ENCODE measurements around the gene STX1B.
"Not testable (repeated sequence)": the region's sequence is repeated elsewhere in the genome, so short reads cannot be mapped to it uniquely, and the experiment has no call there.

The STX1B gene

DNA sequence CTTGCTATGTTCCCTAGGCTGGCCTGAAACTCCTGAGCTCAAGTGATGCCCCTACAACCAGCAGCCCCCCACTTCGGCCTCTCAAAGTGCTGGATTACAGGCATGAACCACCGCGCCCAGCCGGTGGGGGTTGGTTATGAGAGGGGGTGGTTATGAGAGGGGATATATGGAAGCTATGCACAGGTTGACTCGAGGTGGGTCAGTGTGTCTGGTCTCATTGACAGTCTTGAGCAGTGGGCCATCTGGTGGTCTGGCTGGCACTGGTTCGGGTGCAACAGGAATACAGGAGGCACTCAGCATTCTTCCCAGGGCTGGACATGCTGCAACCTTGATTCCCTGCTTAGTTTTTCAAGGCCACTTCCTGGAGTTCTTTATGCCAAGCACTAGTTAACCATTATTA lies 5.6 kb upstream of the STX1B start:
- in situ Hi-C loops (cut with HindIII; ENCODE audit: low sequenced_read_pairs): no loop called here
- TF ChIP-seq, protein P1, sequence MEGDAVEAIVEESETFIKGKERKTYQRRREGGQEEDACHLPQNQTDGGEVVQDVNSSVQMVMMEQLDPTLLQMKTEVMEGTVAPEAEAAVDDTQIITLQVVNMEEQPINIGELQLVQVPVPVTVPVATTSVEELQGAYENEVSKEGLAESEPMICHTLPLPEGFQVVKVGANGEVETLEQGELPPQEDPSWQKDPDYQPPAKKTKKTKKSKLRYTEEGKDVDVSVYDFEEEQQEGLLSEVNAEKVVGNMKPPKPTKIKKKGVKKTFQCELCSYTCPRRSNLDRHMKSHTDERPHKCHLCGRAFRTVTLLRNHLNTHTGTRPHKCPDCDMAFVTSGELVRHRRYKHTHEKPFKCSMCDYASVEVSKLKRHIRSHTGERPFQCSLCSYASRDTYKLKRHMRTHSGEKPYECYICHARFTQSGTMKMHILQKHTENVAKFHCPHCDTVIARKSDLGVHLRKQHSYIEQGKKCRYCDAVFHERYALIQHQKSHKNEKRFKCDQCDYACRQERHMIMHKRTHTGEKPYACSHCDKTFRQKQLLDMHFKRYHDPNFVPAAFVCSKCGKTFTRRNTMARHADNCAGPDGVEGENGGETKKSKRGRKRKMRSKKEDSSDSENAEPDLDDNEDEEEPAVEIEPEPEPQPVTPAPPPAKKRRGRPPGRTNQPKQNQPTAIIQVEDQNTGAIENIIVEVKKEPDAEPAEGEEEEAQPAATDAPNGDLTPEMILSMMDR (IDR thresholded peaks at IDR 0.05; ENCODE audit: low read depth, low read length, missing control alignments): no peak

GRCh38 chr16:31013292-31013691 lies 2.9 kb upstream of the STX1B start:
- DNase-seq (ENCODE audit: low read depth); in situ Hi-C loops (cut with HindIII; ENCODE audit: low sequenced_read_pairs); H3K4me3 ChIP-seq (ENCODE audit: low read depth, low read length): not testable (repeated sequence)

More for the DNA sequence above, 5.6 kb upstream of the STX1B start:
- DNase-seq (ENCODE audit: low read depth): no peak
- no peak overlapping the region for H3K4me3 ChIP-seq (ENCODE audit: low read depth, low read length)

DNA sequence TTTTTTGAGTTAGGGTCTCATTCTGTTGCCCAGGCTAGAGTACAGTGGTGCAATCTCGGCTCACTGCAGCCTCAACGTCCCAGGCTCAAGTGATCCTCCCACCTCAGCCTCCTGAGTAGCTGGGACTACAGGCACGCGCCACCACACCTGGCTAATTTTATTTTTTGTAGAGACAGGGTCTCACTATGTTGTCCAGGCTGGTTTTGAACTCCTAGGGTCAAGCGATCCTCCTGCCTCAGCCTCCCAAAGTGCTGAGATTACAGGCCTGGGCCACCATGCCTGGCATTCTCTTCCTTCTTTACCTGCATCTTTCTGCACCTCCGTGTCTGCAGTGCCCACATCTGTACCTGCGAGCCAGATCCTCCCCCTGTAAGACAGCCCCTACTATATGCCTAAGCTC lies 1.4 kb upstream of the STX1B start:
- in situ Hi-C loops (cut with HindIII; ENCODE audit: low sequenced_read_pairs); H3K4me3 ChIP-seq (ENCODE audit: low read depth, low read length); DNase-seq (ENCODE audit: low read depth): not testable (repeated sequence)

DNA sequence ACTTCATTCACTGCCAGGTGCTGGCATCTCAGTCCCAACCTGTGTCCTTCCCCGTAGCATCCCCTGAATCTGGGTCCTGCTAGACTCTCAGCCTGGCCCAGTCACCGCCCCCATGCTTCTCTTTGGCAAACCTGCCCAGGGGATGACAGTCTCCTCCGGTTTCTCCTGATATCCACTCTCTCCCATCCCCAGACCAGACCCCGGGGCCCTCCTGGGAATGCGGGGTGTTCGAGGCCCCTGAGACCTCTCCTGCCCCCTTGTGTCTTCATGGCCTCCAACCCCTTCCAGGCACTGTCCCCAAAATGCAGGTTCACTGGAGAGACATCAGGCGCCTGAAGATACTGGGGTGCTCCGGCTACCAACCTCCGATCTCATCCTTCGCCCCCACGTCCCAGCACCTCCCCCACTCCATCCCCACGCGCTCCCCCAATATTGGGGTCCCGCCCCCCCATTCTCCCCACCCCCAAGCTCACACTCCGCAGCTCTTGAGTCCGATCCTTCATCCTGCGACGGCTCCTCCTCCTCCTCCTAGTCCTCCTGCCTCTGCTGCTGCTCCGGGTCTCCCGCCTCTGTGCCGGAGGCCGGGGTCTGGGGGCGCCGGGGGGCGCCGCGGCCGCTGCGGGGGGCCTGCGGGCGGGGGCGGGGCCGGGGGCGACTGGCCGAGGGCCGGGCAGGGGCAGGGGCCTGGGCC lies 399 bp downstream of the STX1B start:
- H3K4me3 ChIP-seq (ENCODE audit: low read depth, low read length): peak overlapping the region; percentile 51
- no peak for DNase-seq (ENCODE audit: low read depth)
- TF ChIP-seq, protein P1 (IDR thresholded peaks at IDR 0.05; ENCODE audit: low read depth, low read length, missing control alignments): peak; percentile 4
- in situ Hi-C loops (cut with HindIII; ENCODE audit: low sequenced_read_pairs): no loop called here

DNA sequence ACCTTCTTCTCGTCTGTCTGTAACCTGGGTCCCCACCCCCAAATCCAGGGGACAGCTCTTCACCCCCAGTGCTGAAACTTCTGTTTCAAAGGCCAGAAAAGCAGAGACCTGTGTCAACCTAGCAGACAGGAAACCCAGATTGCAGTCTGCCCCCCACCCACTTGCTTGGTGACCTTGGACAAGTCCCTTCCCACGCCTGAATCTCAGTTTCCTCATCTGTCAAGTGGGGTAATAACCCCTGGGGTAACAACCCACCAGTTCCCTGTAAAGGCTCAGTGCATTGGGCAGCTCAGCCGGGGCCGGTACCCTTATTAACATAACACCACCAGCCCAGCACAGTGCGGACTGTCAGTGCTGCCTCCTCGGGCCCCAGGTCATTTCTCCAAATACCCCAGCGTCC lies 1.3 kb downstream of the STX1B start:
- DNase-seq (ENCODE audit: low read depth): no peak
- in situ Hi-C loops (cut with HindIII; ENCODE audit: low sequenced_read_pairs): no loop called here
- TF ChIP-seq, protein P1 (IDR thresholded peaks at IDR 0.05; ENCODE audit: low read depth, low read length, missing control alignments): no peak
- peak overlapping the region; percentile 51 for H3K4me3 ChIP-seq (ENCODE audit: low read depth, low read length)

DNA sequence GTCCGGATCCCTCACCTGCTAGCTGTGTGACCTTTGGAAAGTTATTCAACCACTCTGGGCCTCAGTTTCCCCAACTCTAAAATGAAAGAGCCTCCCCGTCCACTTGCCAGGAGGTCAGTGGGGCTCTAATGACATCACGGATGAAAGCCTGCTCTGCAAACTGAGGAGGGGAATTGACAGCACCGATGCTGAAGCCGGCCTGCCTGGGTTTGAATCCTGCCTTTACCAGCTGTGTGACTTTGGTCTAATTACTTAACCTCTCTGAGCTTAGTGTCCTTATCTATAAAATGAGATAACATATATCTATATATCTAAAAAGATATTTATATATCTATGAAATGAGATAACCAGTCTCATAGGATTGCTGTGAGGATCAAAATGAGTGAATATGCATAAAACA lies 1.9 kb downstream of the STX1B start:
- H3K4me3 ChIP-seq (ENCODE audit: low read depth, low read length): no peak overlapping the region
- in situ Hi-C loops (cut with HindIII; ENCODE audit: low sequenced_read_pairs): no loop called here
- TF ChIP-seq, protein P1 (IDR thresholded peaks at IDR 0.05; ENCODE audit: low read depth, low read length, missing control alignments): no peak
- DNase-seq (ENCODE audit: low read depth): no peak

GRCh38 chr16:31008149-31008548 lies 2.3 kb downstream of the STX1B start:
- no peak overlapping the region for H3K4me3 ChIP-seq (ENCODE audit: low read depth, low read length)
- TF ChIP-seq, protein P1 (IDR thresholded peaks at IDR 0.05; ENCODE audit: low read depth, low read length, missing control alignments): no peak
- DNase-seq (ENCODE audit: low read depth): peak; percentile 53
- in situ Hi-C loops (cut with HindIII; ENCODE audit: low sequenced_read_pairs): no loop called here

GRCh38 chr16:31007684-31008083 lies 2.8 kb downstream of the STX1B start:
- no peak overlapping the region for H3K4me3 ChIP-seq (ENCODE audit: low read depth, low read length)
- TF ChIP-seq, protein P1 (IDR thresholded peaks at IDR 0.05; ENCODE audit: low read depth, low read length, missing control alignments): no peak
- in situ Hi-C loops (cut with HindIII; ENCODE audit: low sequenced_read_pairs): no loop called here
- DNase-seq (ENCODE audit: low read depth): no peak
